GM12878 (cell line): ENCODE measurements around the gene CAMK2B. TPM values are rescaled to one million over a fixed set of nuclear protein-coding genes. Genes with fewer than 3 reads are reported as not detected.

ENCODE experiments used
- ATAC-seq: fragments of 200-7000 bp; cut with Tn5 transposase; 3 replicates; pipeline ENCODE4 v1.9.1; 2020; ENCODE audit warnings: mild to moderate bottlenecking, moderate library complexity
- BruUV-seq: library from RNA; stranded (reverse); fragments of 400-500 nt; replicated peaks from 2 replicates; lab custom pipeline; 2021; lab: Mats Ljungman, UMichigan
- CTCF ChIA-PET: fragments of 300-600 bp; sonication (Branson Sonifier 250); formaldehyde crosslinking; extraction: SDS; loops from one replicate; lab custom pipeline; 2021; ENCODE audit warnings: inconsistent platforms; lab: Yijun Ruan, JAX
- POLR2A ChIA-PET: fragments of 350-600 bp; formaldehyde crosslinking; extraction: SDS; loops from one replicate; lab custom pipeline; 2021; ENCODE audit warnings: inconsistent platforms; lab: Charles Lee
- RAD21 ChIA-PET: fragments of 300-600 bp; sonication (Branson Sonifier 250); formaldehyde crosslinking; loops from one replicate; lab custom pipeline; 2023; ENCODE audit warnings: antibody characterized with exemption; ENCODE audit not compliant: unreplicated experiment; lab: Charles Lee
- SMC1A ChIA-PET: fragments of 300-600 bp; sonication (Branson Sonifier 250); formaldehyde crosslinking; loops from one replicate; lab custom pipeline; 2023; ENCODE audit not compliant: unreplicated experiment, uncharacterized antibody; lab: Charles Lee
- DNase-seq: peaks from one replicate; pipeline ENCODE4 v3.0.0-alpha.2; 2011; ENCODE audit warnings: low read depth, low spot score
- FAIRE-seq: peaks from 3 replicates; lab custom pipeline; 2011; peaks lifted over from hg19 to GRCh38; lab: Jason Lieb, UNC
- H2AFZ ChIP-seq: 2 replicates; pipeline ENCODE4 v1.6.0; 2011; ENCODE audit warnings: low read depth, low read length, control low read depth; ENCODE audit not compliant: control insufficient read depth
- H3K27ac ChIP-seq: 2 replicates; pipeline ENCODE4 v1.5.1; 2011; ENCODE audit warnings: control low read depth; ENCODE audit not compliant: control insufficient read depth, insufficient read depth
- H3K27me3 ChIP-seq, 2 experiments: replicated peaks in 1 of 2; 2 replicates each; pipeline versions ENCODE4 v1.6.0 to v1.6.1; 2011; ENCODE audit warnings: low read length in 1 of 2; ENCODE audit not compliant: control insufficient read depth in 2 of 2, insufficient read depth in 2 of 2
- H3K36me3 ChIP-seq, 2 experiments: 2 replicates each; pipeline ENCODE4 v1.5.1; 2011; ENCODE audit warnings: low read length in 1 of 2; ENCODE audit not compliant: control insufficient read depth in 2 of 2, insufficient read depth in 2 of 2
- H3K4me1 ChIP-seq: 2 replicates; pipeline ENCODE4 v1.6.1; 2011; ENCODE audit warnings: mild to moderate bottlenecking, low read length, moderate library complexity, mixed read lengths; ENCODE audit not compliant: control insufficient read depth, insufficient read depth
- H3K4me2 ChIP-seq: 2 replicates; pipeline ENCODE4 v1.6.0; 2011; ENCODE audit warnings: control low read depth; ENCODE audit not compliant: control insufficient read depth, insufficient read depth
- H3K4me3 ChIP-seq: fragments of 200-600 bp; sonication (generic); 2 replicates; pipeline ENCODE4 v1.5.1; 2016
- H3K79me2 ChIP-seq: 2 replicates; pipeline ENCODE4 v1.6.0; 2011; ENCODE audit warnings: low read length; ENCODE audit not compliant: control insufficient read depth, insufficient read depth
- H3K9ac ChIP-seq: 2 replicates; pipeline ENCODE4 v1.8.0; 2011; ENCODE audit warnings: low read length, control low read depth, mixed read lengths; ENCODE audit not compliant: control insufficient read depth, insufficient read depth
- H3K9me3 ChIP-seq: replicated peaks from 3 replicates; pipeline ENCODE4 v1.5.1; 2011; ENCODE audit warnings: mild to moderate bottlenecking, low read length; ENCODE audit not compliant: control insufficient read depth, insufficient read depth
- H4K20me1 ChIP-seq: 2 replicates; pipeline ENCODE4 v1.6.0; 2011; ENCODE audit not compliant: control insufficient read depth, insufficient read depth
- ASH2L ChIP-seq: fragments of 300-600, 200-600 bp; sonication (generic); IDR thresholded peaks from 2 replicates; pipeline ENCODE4 v1.6.1; 2017; ENCODE audit warnings: low read depth, mild to moderate bottlenecking, borderline replicate concordance
- BCL3 ChIP-seq: IDR thresholded peaks from 2 replicates; pipeline ENCODE4 v1.6.1; 2011; ENCODE audit warnings: borderline replicate concordance, low read depth, mild to moderate bottlenecking, moderate library complexity, low read length; ENCODE audit not compliant: insufficient read depth, poor library complexity, severe bottlenecking
- BMI1 ChIP-seq: fragments of 450-650 bp; IDR thresholded peaks from 2 replicates; pipeline ENCODE4 v1.6.1; 2016; ENCODE audit warnings: mild to moderate bottlenecking, moderate library complexity, borderline replicate concordance
- CBX3 ChIP-seq: fragments of 200-600 bp; sonication (generic); IDR thresholded peaks from 2 replicates; pipeline ENCODE4 v1.6.1; 2016; ENCODE audit warnings: low read depth, borderline replicate concordance
- CBX5 ChIP-seq: sonication (generic); IDR thresholded peaks from 2 replicates; pipeline ENCODE4 v1.6.1; 2016; ENCODE audit warnings: low read depth, moderate library complexity, mild to moderate bottlenecking, inconsistent platforms
- CEBPB ChIP-seq, 2 experiments: fragments of 150-350 bp in 1 of 2; IDR thresholded peaks; 2 replicates each; pipeline ENCODE4 v1.6.1; 2012 to 2014; ENCODE audit warnings: low read depth in 2 of 2, low read length in 2 of 2, borderline replicate concordance in 1 of 2, inconsistent platforms in 1 of 2
- EZH2 ChIP-seq: IDR thresholded peaks from 2 replicates; pipeline ENCODE4 v1.6.1; 2012; ENCODE audit warnings: low read depth, mild to moderate bottlenecking, control low read depth, inconsistent platforms, low read length, borderline replicate concordance; ENCODE audit not compliant: control insufficient read depth
- HCFC1 ChIP-seq: fragments of 150-350 bp; IDR thresholded peaks from 2 replicates; pipeline ENCODE4 v1.6.1; 2014; ENCODE audit warnings: low read length
- LARP7 ChIP-seq: fragments of 450-650 bp; IDR thresholded peaks from 2 replicates; pipeline ENCODE4 v1.6.1; 2017; ENCODE audit warnings: mild to moderate bottlenecking
- MXI1 ChIP-seq: fragments of 150-350 bp; IDR thresholded peaks from 2 replicates; pipeline ENCODE4 v1.6.1; 2011; ENCODE audit warnings: low read depth, mild to moderate bottlenecking, inconsistent platforms, low read length, improper control_type of control experiment
- NFYB ChIP-seq: IDR thresholded peaks from 2 replicates; pipeline ENCODE4 v1.6.1; 2011; ENCODE audit warnings: low read depth, mild to moderate bottlenecking, low read length, improper control_type of control experiment, moderate library complexity; ENCODE audit not compliant: insufficient read depth
- PRDM15 ChIP-seq: fragments of 450-650 bp; formaldehyde crosslinking; IDR thresholded peaks from 2 replicates; pipeline ENCODE4 v1.4.0; 2020; ENCODE audit warnings: mild to moderate bottlenecking, moderate library complexity
- SIN3A ChIP-seq: IDR thresholded peaks from 2 replicates; pipeline ENCODE4 v1.6.1; 2012; ENCODE audit warnings: low read depth, low read length, improper control_type of control experiment
- SP1 ChIP-seq: IDR thresholded peaks from one replicate; pipeline ENCODE4 v1.6.1; 2011; ENCODE audit warnings: low read depth, low read length
- SREBF1 ChIP-seq: IDR thresholded peaks from 2 replicates; pipeline ENCODE4 v1.6.1; 2012; ENCODE audit warnings: mild to moderate bottlenecking, low read length
- STAT1 ChIP-seq: fragments of 450-650 bp; conservative IDR thresholded peaks from 2 replicates; pipeline ENCODE4 v1.6.1; 2014; ENCODE audit warnings: antibody characterized with exemption, mild to moderate bottlenecking
- STAT3 ChIP-seq: IDR thresholded peaks from 2 replicates; pipeline ENCODE4 v1.6.1; 2011; ENCODE audit warnings: low read depth, low read length, improper control_type of control experiment
- SUZ12 ChIP-seq: fragments of 200-600 bp; sonication (generic); IDR thresholded peaks from one replicate; pipeline ENCODE4 v1.6.1; 2018; ENCODE audit warnings: antibody characterized with exemption, mild to moderate bottlenecking; ENCODE audit not compliant: unreplicated experiment
- whole genome bisulfite sequencing: methylation state at CpG from one replicate; pipeline ENCODE4 v1.1.6; 2016; ENCODE audit warnings: low lambda C conversion rate; ENCODE audit not compliant: insufficient replicate concordance, insufficient coverage; ENCODE audit errors: missing lambda C conversion rate; 5-methylcytosine and 5-hydroxymethylcytosine counted together
- in situ Hi-C: fragments of 300-500 bp; cut with MboI; formaldehyde crosslinking; loops from 9 replicates; pipeline ENCODE4 v1.14.3; 2018; ENCODE audit warnings: mixed read lengths
- intact Hi-C: fragments of 100-400 bp; cut with micrococcal nuclease; formaldehyde crosslinking; loops from one replicate; pipeline ENCODE4 v1.14.2; 2022; ENCODE audit not compliant: unreplicated experiment
- polyA plus RNA-seq, 11 experiments: library from polyadenylated mRNA; depleted of rRNA in 4 of 11; unstranded in 6 of 11; stranded (reverse) in 5 of 11; fragments of >200 nt; fragmentation: Nextera tagmentation in 4 of 11; fragmentation: Illumina TruSeq in 1 of 11; extraction: Ambion mirVana in 4 of 11; extraction: Trizol in 1 of 11; gene quantifications; 1 replicate in 1 of 11; 2 replicates in 10 of 11; pipeline versions ENCODE4 v1.2.1 to v1.2.3, GENCODE V29; 2011 to 2016; ENCODE audit warnings: inconsistent platforms in 2 of 11, missing spikeins in 2 of 11, low read depth in 1 of 11
- total RNA-seq, 4 experiments: library from RNA; depleted of rRNA in 3 of 4; stranded (reverse); fragments of >200 nt in 3 of 4; fragmentation: Illumina TruSeq in 1 of 4; extraction: Trizol in 1 of 4; gene quantifications; 2 replicates each; pipeline versions ENCODE4 v1.2.1 to v1.2.3, GENCODE V29; 2013 to 2021

Gene CAMK2B
- total and polyA plus RNA-seq, 10 of the 15 experiments (the other 5 are each of a cell fraction or from before 2014, with no cell fraction given): 0.06 to 0.23 (median 0.11) TPM; not detected in 5

GRCh38 chr7:44263326-44264082, 61.9 kb downstream of the CAMK2B start:
- Histone ChIP-seq H3K27me3 (no peaks in the 10 kb centered on the region; a peak in 1 of 4 replicates), H3K27ac (no peak overlapping the region), H3K9me3 (no peaks in the 10 kb centered on the region), H4K20me1 (no peaks in the 10 kb centered on the region), H3K4me1 (peaks cover 5% of the 10 kb centered on the region), H3K4me2 (no peak overlapping the region), H3K79me2 (no peaks in the 10 kb centered on the region), H3K36me3 (no peaks in the 10 kb centered on the region), H3K9ac (no peak overlapping the region), H3K4me3 (no peak overlapping the region), H2AFZ (no peak overlapping the region)
- ChIA-PET RAD21 (no interaction called here), CTCF (no interaction called here), POLR2A (no interaction called here), SMC1A (no interaction called here)
- ATAC-seq (no peak), FAIRE-seq (no peak), DNase-seq (no peak)
- intact Hi-C loops (no loop called here), in situ Hi-C loops (no loop called here)
- no TSS peak for BruUV-seq
- TF ChIP-seq HCFC1: no peak
- TF ChIP-seq STAT1: no peak
- TF ChIP-seq MXI1: no peak
- no peak for TF ChIP-seq PRDM15 (CRISPR knock-in tag)
- no peak for TF ChIP-seq SUZ12
- no peak for TF ChIP-seq EZH2
- no peak for TF ChIP-seq STAT3
- TF ChIP-seq LARP7: no peak
- no peak for TF ChIP-seq SIN3A
- TF ChIP-seq CBX3: no peak
- no peak for TF ChIP-seq NFYB
- TF ChIP-seq BMI1: no peak
- TF ChIP-seq SREBF1: no peak
- no peak for TF ChIP-seq SP1
- TF ChIP-seq CBX5: no peak
- TF ChIP-seq ASH2L: no peak
- TF ChIP-seq CEBPB (IDR thresholded peaks at IDR 0.05; ENCODE audit: borderline replicate concordance in 1 of 2, low read depth in 2 of 2, low read length in 2 of 2): no peak
- no peak for TF ChIP-seq BCL3
- WGBS: 60% methylated on average over 19 of the region's 20 CpGs
